Measurements from ENCODE around the gene LIN28B.
"Not testable (repeated sequence)": the region's sequence is repeated elsewhere in the genome, so short reads cannot be mapped to it uniquely, and the experiment has no call there.

Gene LIN28B

GRCh38 chr6:104956731-104957294 lies at the start of gene LIN28B:
Gene LIN28B, plus strand, starts transcription at chr6:104957107. Its CDS starts 144 bp downstream, at chr6:104957251.
- no peak for DNase-seq

GRCh38 chr6:104908031-104908887 lies 48.6 kb upstream of the LIN28B start:
- no peak for DNase-seq

GRCh38 chr6:104908888-104909525 lies 47.9 kb upstream of the LIN28B start:
- DNase-seq: no peak

GRCh38 chr6:104921896-104922295 lies 35.0 kb upstream of the LIN28B start:
- DNase-seq: no peak

GRCh38 chr6:104928141-104928540 lies 28.8 kb upstream of the LIN28B start:
- no peak for DNase-seq

- DNase-seq: no peak
These were observed 27.6 kb upstream of the LIN28B start for GRCh38 chr6:104929353-104929752.

- no peak for DNase-seq
These were observed 26.0 kb upstream of the LIN28B start for GRCh38 chr6:104930939-104931338.

GRCh38 chr6:104936766-104937535 lies 20.0 kb upstream of the LIN28B start:
- no peak for DNase-seq

GRCh38 chr6:104940238-104940892 lies 16.5 kb upstream of the LIN28B start:
- DNase-seq: peak in 11 of 51 donors; percentile 2 to 34 (median 16)

GRCh38 chr6:104940893-104941728 lies 15.8 kb upstream of the LIN28B start:
- DNase-seq: peak in 24 of 51 donors; percentile 1 to 60 (median 24)

- DNase-seq: peak in 1 of 51 donors; percentile 34
These were observed 15.2 kb upstream of the LIN28B start for GRCh38 chr6:104941729-104942091.

- no peak for DNase-seq
These were observed 13.1 kb upstream of the LIN28B start for GRCh38 chr6:104943781-104944180.

GRCh38 chr6:104949206-104949605 lies 7.7 kb upstream of the LIN28B start:
- no peak for DNase-seq

- no peak for DNase-seq
These were observed 5.2 kb upstream of the LIN28B start for GRCh38 chr6:104951677-104952076.

GRCh38 chr6:104952911-104953399 lies 4.0 kb upstream of the LIN28B start:
- DNase-seq: no peak

- not testable (repeated sequence) for DNase-seq
These were observed 3.3 kb upstream of the LIN28B start for GRCh38 chr6:104953400-104954189.

- DNase-seq: no peak
These were observed 2.6 kb upstream of the LIN28B start for GRCh38 chr6:104954190-104954797.

GRCh38 chr6:104955491-104955890 lies 1.4 kb upstream of the LIN28B start:
- DNase-seq: no peak
